T1000 (cell line): ENCODE data around the gene MINK1.

ENCODE experiments used
- DNase-seq: peaks from one replicate; lab custom pipeline; 2025; ENCODE audit warnings: mixed read lengths; lab: John Stamatoyannopoulos, UW

Gene MINK1

GRCh38 chr17:4833178-4833940 is at the start of gene MINK1:
TSS of gene MINK1 (plus strand) at chr17:4833340. CDS start at chr17:4833584, 244 bp downstream.
- DNase-seq = peak; percentile 88

GRCh38 chr17:4785311-4786105 is 47.6 kb upstream of the MINK1 start:
- DNase-seq = no peak

GRCh38 chr17:4786106-4786511 is 47.0 kb upstream of the MINK1 start, which contains the start of gene VMO1:
TSS of gene VMO1 (minus strand) at chr17:4786364. CDS start at chr17:4786352, 12 bp downstream.
- no peak for DNase-seq

- no peak for DNase-seq
These were observed 46.6 kb upstream of the MINK1 start for GRCh38 chr17:4786516-4786915.

- DNase-seq = no peak
These were observed 44.9 kb upstream of the MINK1 start for GRCh38 chr17:4788159-4788806.

GRCh38 chr17:4788807-4789700 is 44.1 kb upstream of the MINK1 start, which contains the start of gene GLTPD2:
TSS of gene GLTPD2 (plus strand) at chr17:4788964. CDS start at chr17:4789012, 48 bp downstream.
- DNase-seq = no peak

- no peak for DNase-seq
These were observed 43.5 kb upstream of the MINK1 start for GRCh38 chr17:4789701-4789950.

GRCh38 chr17:4789951-4790704 is 43.0 kb upstream of the MINK1 start:
- peak; percentile 81 for DNase-seq

- DNase-seq = no peak
These were observed 42.4 kb upstream of the MINK1 start for GRCh38 chr17:4790705-4791088.

GRCh38 chr17:4795168-4795567 is 38.0 kb upstream of the MINK1 start:
- no peak for DNase-seq

- no peak for DNase-seq
These were observed 36.6 kb upstream of the MINK1 start for GRCh38 chr17:4796552-4796920.

GRCh38 chr17:4800462-4801196 is 32.5 kb upstream of the MINK1 start:
- DNase-seq = no peak

- DNase-seq = no peak
These were observed 30.9 kb upstream of the MINK1 start, which contains the start of gene C17orf114 for GRCh38 chr17:4802228-4802627. TSS of gene C17orf114 (minus strand) at chr17:4802328.

GRCh38 chr17:4806456-4806776 is 26.7 kb upstream of the MINK1 start:
- DNase-seq = no peak

GRCh38 chr17:4806777-4807604 is 26.1 kb upstream of the MINK1 start, which contains the start of gene PLD2:
TSS of gene PLD2 (plus strand) at chr17:4807152. CDS start at chr17:4807773, 621 bp downstream.
- peak; percentile 77 for DNase-seq

- DNase-seq = no peak
These were observed 25.3 kb upstream of the MINK1 start for GRCh38 chr17:4807605-4808377.

- DNase-seq = no peak
These were observed 24.8 kb upstream of the MINK1 start for GRCh38 chr17:4808378-4808767.

GRCh38 chr17:4810696-4811290 is 22.3 kb upstream of the MINK1 start:
- no peak for DNase-seq
